Vagina (tissue), 2 donors: ENCODE measurements around the gene ASB18.

ENCODE experiments used
- POLR2A ChIP-seq, 2 donors: fragments of 450-650 bp; IDR thresholded peaks; one replicate each; pipeline ENCODE4 v1.6.1; 2017; ENCODE audit warnings: antibody characterized with exemption in 2 of 2, mild to moderate bottlenecking in 2 of 2, moderate library complexity in 2 of 2
- TF ChIP-seq, protein P1 (sequence below), 3 experiments: fragments of 450-650 bp in 2 of 3; fragments of 200-600 bp in 1 of 3; sonication (generic) in 1 of 3; IDR thresholded peaks; one replicate each; pipeline ENCODE4 v1.5.1; 2017 to 2019; ENCODE audit warnings: antibody characterized with exemption in 3 of 3, mild to moderate bottlenecking in 2 of 3, moderate library complexity in 2 of 3

DNA sequence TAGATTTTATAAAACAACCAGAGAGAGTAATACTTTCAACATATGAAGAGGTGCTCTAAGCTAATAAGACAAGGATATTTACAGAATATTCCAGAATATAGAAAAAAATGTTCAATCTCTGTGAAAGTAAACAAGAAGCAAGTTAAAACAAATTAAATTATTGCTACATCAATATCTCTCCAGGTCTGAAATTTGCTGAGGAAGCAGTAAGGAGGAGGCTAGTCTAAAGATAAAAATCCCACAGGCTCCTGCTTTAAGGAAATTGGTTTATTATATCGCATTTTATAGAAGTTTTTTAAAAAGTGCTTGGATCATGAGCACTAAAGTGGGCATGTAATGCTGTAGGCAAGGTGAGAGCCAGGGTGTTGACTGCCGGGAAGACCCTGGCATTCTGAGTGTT, 39.7 kb upstream of the ASB18 start:
- TF ChIP-seq POLR2A (IDR thresholded peaks at IDR 0.05) = no peak
- TF ChIP-seq, protein P1, sequence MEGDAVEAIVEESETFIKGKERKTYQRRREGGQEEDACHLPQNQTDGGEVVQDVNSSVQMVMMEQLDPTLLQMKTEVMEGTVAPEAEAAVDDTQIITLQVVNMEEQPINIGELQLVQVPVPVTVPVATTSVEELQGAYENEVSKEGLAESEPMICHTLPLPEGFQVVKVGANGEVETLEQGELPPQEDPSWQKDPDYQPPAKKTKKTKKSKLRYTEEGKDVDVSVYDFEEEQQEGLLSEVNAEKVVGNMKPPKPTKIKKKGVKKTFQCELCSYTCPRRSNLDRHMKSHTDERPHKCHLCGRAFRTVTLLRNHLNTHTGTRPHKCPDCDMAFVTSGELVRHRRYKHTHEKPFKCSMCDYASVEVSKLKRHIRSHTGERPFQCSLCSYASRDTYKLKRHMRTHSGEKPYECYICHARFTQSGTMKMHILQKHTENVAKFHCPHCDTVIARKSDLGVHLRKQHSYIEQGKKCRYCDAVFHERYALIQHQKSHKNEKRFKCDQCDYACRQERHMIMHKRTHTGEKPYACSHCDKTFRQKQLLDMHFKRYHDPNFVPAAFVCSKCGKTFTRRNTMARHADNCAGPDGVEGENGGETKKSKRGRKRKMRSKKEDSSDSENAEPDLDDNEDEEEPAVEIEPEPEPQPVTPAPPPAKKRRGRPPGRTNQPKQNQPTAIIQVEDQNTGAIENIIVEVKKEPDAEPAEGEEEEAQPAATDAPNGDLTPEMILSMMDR (IDR thresholded peaks at IDR 0.05) = no peak
